ENCODE results near the gene GTPBP3. TPM values are rescaled to one million over a fixed set of nuclear protein-coding genes. Genes with fewer than 3 reads are reported as not detected.
"Not testable (repeated sequence)": the region's sequence is repeated elsewhere in the genome, so short reads cannot be mapped to it uniquely, and the experiment has no call there.

Gene GTPBP3
- total RNA-seq, result 25.5 TPM

- TF ChIP-seq POLR2A (IDR thresholded peaks at IDR 0.05), result no peak
- no peak for TF ChIP-seq CTCF (IDR thresholded peaks at IDR 0.05)
- peak; percentile 66 to 91 for TF ChIP-seq POLR2AphosphoS5 (IDR thresholded peaks at IDR 0.05; ENCODE audit: insufficient read depth in 1 of 2, low read depth in 1 of 2)
- intact Hi-C loops (cut with DNase I), result no loop called here
Measured at GRCh38 chr19:17336872-17337674, at the start of gene GTPBP3. TSS of gene GTPBP3 (plus strand) at chr19:17337553. CDS start at chr19:17337612, 59 bp downstream.

GRCh38 chr19:17289489-17289888 lies 47.9 kb upstream of the GTPBP3 start:
- Histone ChIP-seq H3K9me3 (no peaks in the 10 kb centered on the region), H3K4me1 (peaks cover 9% of the 10 kb centered on the region), H3K27me3 (no peaks in the 10 kb centered on the region), H3K27ac (no peak overlapping the region), H3K4me3 (no peak overlapping the region), H3K36me3 (no peaks in the 10 kb centered on the region)
- intact Hi-C loops (cut with DNase I), result no loop called here
- no peak for TF ChIP-seq POLR2A (IDR thresholded peaks at IDR 0.05)
- DNase-seq (ENCODE audit: extremely low spot score in 2 of 2), result no peak

More at GRCh38 chr19:17336872-17337674, at the start of gene GTPBP3:
- Histone ChIP-seq H3K4me1 (peaks cover 57% of the 10 kb centered on the region), H3K4me3 (peak within 1 kb of the TSS; percentile 73 to 82), H3K9me3 (no peaks in the 10 kb centered on the region), H3K27ac (peak within 1 kb of the TSS; percentile 90), H3K36me3 (no peaks in the 10 kb centered on the region), H3K27me3 (no peaks in the 10 kb centered on the region)
- DNase-seq (ENCODE audit: extremely low spot score in 2 of 2), result peak in 1 of 2 donors; percentile 98

- intact Hi-C loops (cut with DNase I), result loop anchor here (2.0 kb wide), 1 partner anchor 98 kb away; no protein-coding TSS in a partner anchor
- Histone ChIP-seq H3K4me1 (peaks cover 9% of the 10 kb centered on the region), H3K4me3 (peak overlapping the region; percentile 50 to 59), H3K27me3 (no peaks in the 10 kb centered on the region), H3K9me3 (no peaks in the 10 kb centered on the region), H3K27ac (peak overlapping the region; percentile 63), H3K36me3 (no peaks in the 10 kb centered on the region)
- TF ChIP-seq CTCF (IDR thresholded peaks at IDR 0.05) (peak in 2 of 3 experiments; percentile 40 to 52), POLR2A (IDR thresholded peaks at IDR 0.05) (no peak), POLR2AphosphoS5 (IDR thresholded peaks at IDR 0.05; ENCODE audit: insufficient read depth in 1 of 2, low read depth in 1 of 2) (peak; percentile 40 to 73)
- no peak for DNase-seq (ENCODE audit: extremely low spot score in 2 of 2)
Measured at GRCh38 chr19:17292301-17293074, 44.9 kb upstream of the GTPBP3 start.

- H3K27me3 ChIP-seq, result no peaks in the 10 kb centered on the region
- no peak for DNase-seq (ENCODE audit: extremely low spot score in 2 of 2)
- peaks cover 9% of the 10 kb centered on the region for H3K4me1 ChIP-seq
- no peak overlapping the region for H3K4me3 ChIP-seq
- no peaks in the 10 kb centered on the region for H3K9me3 ChIP-seq
- intact Hi-C loops (cut with DNase I), result loop anchor here (2.0 kb wide), 1 partner anchor 97 kb away; no protein-coding TSS in a partner anchor
- no peak overlapping the region for H3K27ac ChIP-seq
- H3K36me3 ChIP-seq, result peaks cover 0 to 7% of the 10 kb centered on the region in 2 donors
- TF ChIP-seq POLR2AphosphoS5 (IDR thresholded peaks at IDR 0.05; ENCODE audit: insufficient read depth in 1 of 2, low read depth in 1 of 2), result no peak
- no peak for TF ChIP-seq CTCF (IDR thresholded peaks at IDR 0.05)
- no peak for TF ChIP-seq POLR2A (IDR thresholded peaks at IDR 0.05)
Measured at GRCh38 chr19:17293605-17294004, 43.7 kb upstream of the GTPBP3 start.

GRCh38 chr19:17294051-17294891 lies 43.1 kb upstream of the GTPBP3 start:
- H3K27ac ChIP-seq, result no peak overlapping the region
- no peak for TF ChIP-seq CTCF (IDR thresholded peaks at IDR 0.05)
- TF ChIP-seq POLR2AphosphoS5 (IDR thresholded peaks at IDR 0.05; ENCODE audit: insufficient read depth in 1 of 2, low read depth in 1 of 2), result no peak
- TF ChIP-seq POLR2A (IDR thresholded peaks at IDR 0.05), result no peak
- peaks cover 0 to 7% of the 10 kb centered on the region in 2 donors for H3K36me3 ChIP-seq
- intact Hi-C loops (cut with DNase I), result no loop called here
- no peaks in the 10 kb centered on the region for H3K27me3 ChIP-seq
- DNase-seq (ENCODE audit: extremely low spot score in 2 of 2), result no peak
- H3K9me3 ChIP-seq, result no peaks in the 10 kb centered on the region
- peaks cover 9% of the 10 kb centered on the region for H3K4me1 ChIP-seq
- no peak overlapping the region for H3K4me3 ChIP-seq

GRCh38 chr19:17295551-17295950 lies 41.8 kb upstream of the GTPBP3 start:
- H3K36me3 ChIP-seq; DNase-seq (ENCODE audit: extremely low spot score in 2 of 2); intact Hi-C loops (cut with DNase I); H3K9me3 ChIP-seq; H3K4me1 ChIP-seq; H3K27me3 ChIP-seq; H3K27ac ChIP-seq; H3K4me3 ChIP-seq: not testable (repeated sequence)
